Measurements from ENCODE around the gene MMEL1.
"Not testable (repeated sequence)": the region's sequence is repeated elsewhere in the genome, so short reads cannot be mapped to it uniquely, and the experiment has no call there.

Gene MMEL1

GRCh38 chr1:2628191-2628932, 4.5 kb downstream of the MMEL1 start:
- DNase-seq, result no peak

GRCh38 chr1:2627746-2628145, 5.1 kb downstream of the MMEL1 start:
- DNase-seq, result no peak

GRCh38 chr1:2625748-2626147, 7.1 kb downstream of the MMEL1 start:
- DNase-seq, result not testable (repeated sequence)

GRCh38 chr1:2625311-2625710, 7.5 kb downstream of the MMEL1 start:
- no peak for DNase-seq

GRCh38 chr1:2624735-2625300, 8.0 kb downstream of the MMEL1 start:
- no peak for DNase-seq

GRCh38 chr1:2623571-2624337, 9.1 kb downstream of the MMEL1 start:
- DNase-seq, result no peak

- DNase-seq, result no peak
These were observed 14.8 kb downstream of the MMEL1 start for GRCh38 chr1:2617971-2618470.

GRCh38 chr1:2614145-2614544, 18.7 kb downstream of the MMEL1 start:
- DNase-seq, result no peak

- no peak for DNase-seq
These were observed 20.0 kb downstream of the MMEL1 start for GRCh38 chr1:2612591-2613365.

GRCh38 chr1:2611621-2612437, 21.0 kb downstream of the MMEL1 start:
- DNase-seq, result no peak

- DNase-seq, result peak; percentile 11
These were observed 21.8 kb downstream of the MMEL1 start for GRCh38 chr1:2611031-2611501.

- no peak for DNase-seq
These were observed 22.5 kb downstream of the MMEL1 start for GRCh38 chr1:2610036-2610959.

- no peak for DNase-seq
These were observed 23.3 kb downstream of the MMEL1 start for GRCh38 chr1:2609319-2610035.

- no peak for DNase-seq
These were observed 25.1 kb downstream of the MMEL1 start for GRCh38 chr1:2607641-2608091.

GRCh38 chr1:2606881-2607621, 25.8 kb downstream of the MMEL1 start:
- no peak for DNase-seq

GRCh38 chr1:2606396-2606880, 26.4 kb downstream of the MMEL1 start:
- no peak for DNase-seq

GRCh38 chr1:2605509-2606395, 27.1 kb downstream of the MMEL1 start:
- no peak for DNase-seq
